H1 (cell line): ENCODE data around the gene MMP28. TPM values are rescaled to one million over a fixed set of nuclear protein-coding genes. Genes with fewer than 3 reads are reported as not detected.

ENCODE experiments used
- CTCF ChIA-PET: fragments of 300-600 bp; sonication (Branson Sonifier 250); formaldehyde crosslinking; loops from one replicate; lab custom pipeline; 2021; ENCODE audit not compliant: partially characterized antibody; lab: Charles Lee
- POLR2A ChIA-PET: fragments of 300-600 bp; sonication (Branson Sonifier 250); formaldehyde crosslinking; loops from one replicate; lab custom pipeline; 2021; ENCODE audit warnings: inconsistent platforms; ENCODE audit not compliant: partially characterized antibody; lab: Charles Lee
- DNase-seq, 2 experiments: peaks; one replicate each; pipeline versions ENCODE4 v3.0.0 to v3.0.0-alpha.2; 2010 to 2022; ENCODE audit warnings: low spot score in 2 of 2, low read depth in 1 of 2, mixed read lengths in 1 of 2
- FAIRE-seq: peaks from 2 replicates; lab custom pipeline; 2011; peaks lifted over from hg19 to GRCh38; lab: Jason Lieb, UNC
- H2AFZ ChIP-seq: 2 replicates; pipeline ENCODE4 v1.8.1; 2012; ENCODE audit warnings: low read length, inconsistent platforms
- H2AK5ac ChIP-seq: 2 replicates; pipeline ENCODE4 v1.6.1; 2013; ENCODE audit warnings: low read depth, low read length
- H2BK120ac ChIP-seq: replicated peaks from 2 replicates; pipeline ENCODE3; 2013; ENCODE audit warnings: low read depth, low read length, inconsistent platforms
- H2BK12ac ChIP-seq: 2 replicates; pipeline ENCODE4 v1.6.1; 2013; ENCODE audit warnings: low read depth, low read length
- H2BK15ac ChIP-seq: 2 replicates; pipeline ENCODE4 v1.6.1; 2013; ENCODE audit warnings: low read length
- H2BK20ac ChIP-seq: 2 replicates; pipeline ENCODE4 v1.6.1; 2013; ENCODE audit warnings: low read length
- H2BK5ac ChIP-seq: 2 replicates; pipeline ENCODE4 v1.6.1; 2013; ENCODE audit warnings: low read depth, low read length
- H3K14ac ChIP-seq: 2 replicates; pipeline ENCODE4 v1.6.1; 2013; ENCODE audit warnings: inconsistent platforms; ENCODE audit not compliant: insufficient read length
- H3K18ac ChIP-seq: 2 replicates; pipeline ENCODE4 v1.6.1; 2013; ENCODE audit warnings: low read length; ENCODE audit errors: extremely low read depth
- H3K23ac ChIP-seq: 2 replicates; pipeline ENCODE4 v1.6.1; 2013; ENCODE audit warnings: inconsistent platforms; ENCODE audit not compliant: insufficient read length
- H3K23me2 ChIP-seq: 2 replicates; pipeline ENCODE4 v1.6.1; 2013; ENCODE audit warnings: low read depth, low read length
- H3K27ac ChIP-seq: 2 replicates; pipeline ENCODE4 v1.6.1; 2011; ENCODE audit warnings: low read depth, low read length, inconsistent platforms
- H3K27me3 ChIP-seq, 4 experiments: replicated peaks in 1 of 4; 1 replicate in 1 of 4; 2 replicates in 3 of 4; pipeline versions ENCODE4 v1.6.1 to v1.8.1; 2011 to 2013; ENCODE audit warnings: low read length in 3 of 4, mild to moderate bottlenecking in 3 of 4, inconsistent platforms in 2 of 4, mixed read lengths in 2 of 4, moderate library complexity in 1 of 4; ENCODE audit not compliant: control insufficient read depth in 3 of 4, insufficient read depth in 3 of 4; ENCODE audit errors: extremely low read depth in 1 of 4
- H3K36me3 ChIP-seq, 4 experiments: 2 replicates each; pipeline versions ENCODE4 v1.6.1 to v1.8.1; 2011 to 2013; ENCODE audit warnings: mild to moderate bottlenecking in 4 of 4, low read length in 3 of 4, moderate library complexity in 2 of 4, control low read depth in 1 of 4, inconsistent platforms in 1 of 4; ENCODE audit not compliant: insufficient read depth in 4 of 4, control insufficient read depth in 2 of 4
- H3K4ac ChIP-seq: replicated peaks from 2 replicates; pipeline ENCODE3; 2013; ENCODE audit warnings: low read length, low read depth, mixed read lengths, inconsistent platforms; ENCODE audit not compliant: insufficient read length
- H3K4me1 ChIP-seq, 4 experiments: replicated peaks in 1 of 4; 1 replicate in 1 of 4; 2 replicates in 3 of 4; pipeline versions ENCODE4 v1.6.1 to v1.8.1; 2011 to 2013; ENCODE audit warnings: low read length in 3 of 4, inconsistent platforms in 2 of 4, mixed read lengths in 1 of 4; ENCODE audit not compliant: insufficient read depth in 4 of 4, control insufficient read depth in 3 of 4
- H3K4me2 ChIP-seq, 2 experiments: 2 replicates each; pipeline versions ENCODE4 v1.6.1 to v1.8.1; 2011 to 2013; ENCODE audit warnings: low read depth in 2 of 2, low read length in 2 of 2, control low read depth in 1 of 2, inconsistent platforms in 1 of 2, mild to moderate bottlenecking in 1 of 2; ENCODE audit not compliant: insufficient read depth in 1 of 2
- H3K4me3 ChIP-seq, 4 experiments: fragments of 200-600, 300-600 bp in 1 of 4; sonication (generic), shearing (Covaris generic), sonication (Bioruptor Twin) in 1 of 4; 2 replicates each; pipeline versions ENCODE4 v1.5.1 to v1.8.1; 2011 to 2016; ENCODE audit warnings: low read length in 4 of 4, low read depth in 3 of 4, control low read depth in 2 of 4, inconsistent platforms in 2 of 4, mild to moderate bottlenecking in 2 of 4, mixed read lengths in 1 of 4, moderate library complexity in 1 of 4; ENCODE audit not compliant: insufficient read depth in 2 of 4; ENCODE audit errors: extremely low read depth in 1 of 4
- H3K56ac ChIP-seq: replicated peaks from 2 replicates; pipeline ENCODE3; 2013; ENCODE audit warnings: low read depth, mild to moderate bottlenecking, mixed read lengths, low read length, inconsistent platforms; ENCODE audit not compliant: insufficient read length
- H3K79me1 ChIP-seq: 2 replicates; pipeline ENCODE4 v1.6.1; 2013; ENCODE audit warnings: low read depth, low read length, control low read depth
- H3K79me2 ChIP-seq, 2 experiments: 2 replicates each; pipeline versions ENCODE4 v1.6.1 to v1.8.1; 2012 to 2013; ENCODE audit warnings: low read length in 2 of 2, mild to moderate bottlenecking in 2 of 2, inconsistent platforms in 1 of 2; ENCODE audit not compliant: insufficient read depth in 2 of 2, control insufficient read depth in 1 of 2
- H3K9ac ChIP-seq, 4 experiments: replicated peaks in 1 of 4; 1 replicate in 1 of 4; 2 replicates in 3 of 4; pipeline versions ENCODE4 v1.6.1 to v1.8.1; 2011 to 2013; ENCODE audit warnings: low read depth in 3 of 4, low read length in 3 of 4, control low read depth in 2 of 4, mild to moderate bottlenecking in 2 of 4, moderate library complexity in 2 of 4, inconsistent platforms in 1 of 4; ENCODE audit errors: extremely low read depth in 1 of 4
- H3K9me3 ChIP-seq, 2 experiments: 2 replicates each; pipeline versions ENCODE4 v1.6.1 to v1.8.1; 2012 to 2013; ENCODE audit warnings: mild to moderate bottlenecking in 2 of 2, moderate library complexity in 2 of 2, control low read depth in 1 of 2, inconsistent platforms in 1 of 2, low read depth in 1 of 2, low read length in 1 of 2, mixed read lengths in 1 of 2; ENCODE audit not compliant: insufficient read depth in 2 of 2
- H4K20me1 ChIP-seq, 2 experiments: replicated peaks in 1 of 2; 2 replicates each; pipeline versions ENCODE3 to v1.8.1; 2011 to 2013; ENCODE audit warnings: inconsistent platforms in 2 of 2, low read length in 2 of 2, mild to moderate bottlenecking in 1 of 2; ENCODE audit not compliant: insufficient read depth in 2 of 2, control insufficient read depth in 1 of 2
- H4K5ac ChIP-seq: 2 replicates; pipeline ENCODE4 v1.6.1; 2013; ENCODE audit warnings: low read length, low read depth, mixed read lengths, inconsistent platforms; ENCODE audit not compliant: insufficient read length
- H4K8ac ChIP-seq: 2 replicates; pipeline ENCODE4 v1.8.0; 2013; ENCODE audit warnings: mild to moderate bottlenecking, moderate library complexity, low read length, inconsistent platforms; ENCODE audit not compliant: insufficient read depth; ENCODE audit errors: extremely low read depth
- H4K91ac ChIP-seq: replicated peaks from 2 replicates; pipeline ENCODE3; 2013; ENCODE audit warnings: low read length, mixed read lengths, inconsistent platforms; ENCODE audit not compliant: insufficient read length
- CHD1 ChIP-seq: IDR thresholded peaks from 2 replicates; pipeline ENCODE4 v1.6.1; 2012; ENCODE audit warnings: low read depth, low read length, improper control_type of control experiment
- EGR1 ChIP-seq: IDR thresholded peaks from 2 replicates; pipeline ENCODE4 v1.6.1; 2011; ENCODE audit warnings: low read depth, low read length, borderline replicate concordance
- GABPA ChIP-seq: IDR thresholded peaks from 2 replicates; pipeline ENCODE4 v1.6.1; 2011; ENCODE audit warnings: mild to moderate bottlenecking, low read length, moderate library complexity, borderline replicate concordance; ENCODE audit not compliant: insufficient read depth
- HDAC6 ChIP-seq: IDR thresholded peaks from one replicate; pipeline ENCODE4 v1.7.1; 2012; ENCODE audit warnings: low read depth, mild to moderate bottlenecking, inconsistent platforms, low read length, moderate library complexity
- JUN ChIP-seq: IDR thresholded peaks from 2 replicates; pipeline ENCODE4 v1.6.1; 2011; ENCODE audit warnings: low read depth, mild to moderate bottlenecking, improper control_type of control experiment, low read length
- KDM5A ChIP-seq: fragments of 200-600 bp; IDR thresholded peaks from 2 replicates; pipeline ENCODE4 v1.7.1; 2012; ENCODE audit warnings: mild to moderate bottlenecking, low read length, inconsistent platforms, mixed read lengths
- MAFK ChIP-seq: IDR thresholded peaks from 2 replicates; pipeline ENCODE4 v1.6.1; 2012; ENCODE audit warnings: low read depth, mild to moderate bottlenecking, improper control_type of control experiment, low read length
- NRF1 ChIP-seq: IDR thresholded peaks from 2 replicates; pipeline ENCODE4 v1.6.1; 2011; ENCODE audit warnings: mild to moderate bottlenecking, low read depth, low read length, improper control_type of control experiment
- POLR2A ChIP-seq, 2 experiments: IDR thresholded peaks; 1 replicate in 1 of 2; 2 replicates in 1 of 2; pipeline ENCODE4 v1.6.1; 2011; ENCODE audit warnings: low read depth in 2 of 2, low read length in 2 of 2, mild to moderate bottlenecking in 2 of 2; ENCODE audit errors: control extremely low read depth in 1 of 2
- RNF2 ChIP-seq: fragments of 200-900, 300-1000 bp; sonication (generic); IDR thresholded peaks from 2 replicates; pipeline ENCODE4 v1.7.1; 2016; ENCODE audit warnings: borderline replicate concordance, low read depth, mild to moderate bottlenecking, antibody characterized with exemption, low read length; ENCODE audit not compliant: poor library complexity, severe bottlenecking; ENCODE audit errors: missing control alignments
- SIN3A ChIP-seq, 2 experiments: IDR thresholded peaks in 1 of 2; conservative IDR thresholded peaks in 1 of 2; 2 replicates each; pipeline ENCODE4 v1.6.1; 2011 to 2012; ENCODE audit warnings: low read length in 2 of 2, improper control_type of control experiment in 1 of 2, low read depth in 1 of 2, mild to moderate bottlenecking in 1 of 2
- SP2 ChIP-seq: IDR thresholded peaks from 2 replicates; pipeline ENCODE4 v1.6.1; 2012; ENCODE audit warnings: mild to moderate bottlenecking, low read length, inconsistent platforms
- SP4 ChIP-seq: IDR thresholded peaks from 2 replicates; pipeline ENCODE4 v1.6.1; 2012; ENCODE audit warnings: low read length, inconsistent platforms
- TEAD4 ChIP-seq: IDR thresholded peaks from 2 replicates; pipeline ENCODE4 v1.6.1; 2012; ENCODE audit warnings: low read depth, low read length, inconsistent platforms, mixed read lengths
- WGBS, 2 experiments: shearing (Covaris generic) in 1 of 2; methylation state at CpG; one replicate each; pipeline versions ENCODE4 v1.1.6 to v1.1.7; 2013 to 2015; ENCODE audit warnings: low lambda C conversion rate in 2 of 2, mixed read lengths in 2 of 2, inconsistent platforms in 1 of 2, low coverage in 1 of 2, missing lambda C conversion rate in 1 of 2; ENCODE audit not compliant: insufficient replicate concordance in 2 of 2, insufficient coverage in 1 of 2, insufficient read length in 1 of 2; ENCODE audit errors: extremely low coverage in 1 of 2, missing lambda C conversion rate in 1 of 2; 5-methylcytosine and 5-hydroxymethylcytosine counted together
- polyA plus RNA-seq, 7 experiments: library from polyadenylated mRNA; depleted of rRNA in 3 of 7; stranded (reverse) in 5 of 7; unstranded in 2 of 7; fragments of >200 nt in 5 of 7; fragments of 200-250 nt in 2 of 7; gene quantifications; 1 replicate in 5 of 7; 2 replicates in 1 of 7; 4 replicates in 1 of 7; pipeline versions ENCODE4 v1.2.1 to v1.2.3, GENCODE V29; 2011 to 2013; ENCODE audit warnings: missing spikeins in 2 of 7, mixed read lengths in 2 of 7
- total RNA-seq: library from RNA; stranded (reverse); fragmentation: NEBNext Ultra II Directional; extraction: Animal tissue kit (Norgen Biotek cat#: 25700); gene quantifications from 2 replicates; pipeline ENCODE4 v1.2.1, GENCODE V29; 2021

MMP28 gene
- total and polyA plus RNA-seq, 2 of the 8 experiments (the other 6 are each of a cell fraction or from before 2014, with no cell fraction given) = not detected

DNA sequence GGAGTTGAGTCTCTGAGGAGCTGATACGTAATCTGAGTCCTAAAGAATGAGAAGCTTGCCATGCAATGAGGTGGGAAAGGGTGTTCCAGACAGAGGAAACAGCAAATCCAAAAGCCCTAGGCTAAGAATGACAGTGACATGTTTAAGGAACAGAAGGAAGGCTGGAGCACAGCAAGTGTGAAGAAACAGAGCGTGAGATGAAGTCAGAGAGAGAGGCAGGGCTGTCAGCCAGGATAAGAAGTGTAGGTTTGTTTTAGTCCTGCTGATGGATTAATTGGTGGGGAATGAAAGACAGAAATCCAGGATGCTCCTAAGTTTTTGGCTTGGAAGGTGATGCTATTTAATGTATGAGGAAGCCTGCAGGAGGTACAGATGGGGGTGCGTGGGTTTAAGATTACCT is 14.5 kb downstream of the MMP28 start:
- no peak overlapping the region for H3K4ac ChIP-seq
- no peaks in the 10 kb centered on the region for H3K79me1 ChIP-seq
- no peak overlapping the region for H3K18ac ChIP-seq
- ChIA-PET POLR2A (interaction anchor here (0.9 kb wide), 1 partner anchor 28 kb away, joined by 4 read pairs; the partner anchor contains the start of gene TAF15), CTCF (interaction anchor here (0.7 to 17.5 kb wide), 4 partner anchors 14 to 29 kb away, joined by 3 to 247 read pairs (median 11); partner anchors contain the start of gene TAF15)
- no peak overlapping the region for H3K14ac ChIP-seq
- no peak overlapping the region for H2BK120ac ChIP-seq
- no peak overlapping the region for H3K4me2 ChIP-seq
- no peak overlapping the region for H3K27ac ChIP-seq
- H2AFZ ChIP-seq = no peak overlapping the region
- H2AK5ac ChIP-seq = no peak overlapping the region
- H2BK20ac ChIP-seq = no peak overlapping the region
- DNase-seq = no peak
- no peak overlapping the region for H2BK12ac ChIP-seq
- H3K36me3 ChIP-seq = no peaks in the 10 kb centered on the region; a peak in 1 of 8 replicates
- no peaks in the 10 kb centered on the region for H4K20me1 ChIP-seq
- H3K56ac ChIP-seq = no peak overlapping the region
- no peak overlapping the region for H4K8ac ChIP-seq
- no peak overlapping the region for H4K91ac ChIP-seq
- no peak overlapping the region for H4K5ac ChIP-seq
- 88% methylated on average over 3 of the region's 3 CpGs; no CpG with 5 or more reads in 1 of the 2 experiments for WGBS, 2 experiments
- peaks cover 0 to 2% (median 0%) of the 10 kb centered on the region in 4 experiments; a peak in 1 of 7 replicates for H3K4me1 ChIP-seq
- H3K23ac ChIP-seq = no peak overlapping the region
- no peak overlapping the region for H3K9ac ChIP-seq
- no peaks in the 10 kb centered on the region for H3K23me2 ChIP-seq
- H3K79me2 ChIP-seq = no peaks in the 10 kb centered on the region
- no peak for FAIRE-seq
- no peak overlapping the region for H2BK5ac ChIP-seq
- no peak overlapping the region for H2BK15ac ChIP-seq
- H3K27me3 ChIP-seq = no peaks in the 10 kb centered on the region
- H3K4me3 ChIP-seq = no peak overlapping the region
- no peaks in the 10 kb centered on the region for H3K9me3 ChIP-seq
- TF ChIP-seq EGR1 (no peak), TEAD4 (no peak), SIN3A (conservative IDR thresholded peaks at IDR 0.05 in 1 of 2, IDR thresholded peaks at IDR 0.05 in 1 of 2; ENCODE audit: low read depth in 1 of 2, low read length in 2 of 2) (no peak), SP2 (no peak), SP4 (no peak), CHD1 (no peak), JUN (no peak), MAFK (no peak), POLR2A (IDR thresholded peaks at IDR 0.05; ENCODE audit: control extremely low read depth in 1 of 2, low read depth in 2 of 2, low read length in 2 of 2) (no peak), GABPA (no peak), HDAC6 (no peak), KDM5A (no peak), RNF2 (no peak), NRF1 (no peak)
